ENCODE data around the gene ODF4. TPM values are rescaled to one million over a fixed set of nuclear protein-coding genes. Genes with fewer than 3 reads are reported as not detected.

ODF4 gene

Small RNA genes lying within 50 kb of the gene (small RNA-seq; reads per million reads assigned to genes)
- not detected for gene RF00265 (ENCODE audit: low read depth)
